Measurements from ENCODE around the gene CMKLR1. TPM values are rescaled to one million over a fixed set of nuclear protein-coding genes. Genes with fewer than 3 reads are reported as not detected.

CMKLR1 gene
- total RNA-seq = not detected in 2 replicates
- long read RNA-seq = 0 reads

DNA sequence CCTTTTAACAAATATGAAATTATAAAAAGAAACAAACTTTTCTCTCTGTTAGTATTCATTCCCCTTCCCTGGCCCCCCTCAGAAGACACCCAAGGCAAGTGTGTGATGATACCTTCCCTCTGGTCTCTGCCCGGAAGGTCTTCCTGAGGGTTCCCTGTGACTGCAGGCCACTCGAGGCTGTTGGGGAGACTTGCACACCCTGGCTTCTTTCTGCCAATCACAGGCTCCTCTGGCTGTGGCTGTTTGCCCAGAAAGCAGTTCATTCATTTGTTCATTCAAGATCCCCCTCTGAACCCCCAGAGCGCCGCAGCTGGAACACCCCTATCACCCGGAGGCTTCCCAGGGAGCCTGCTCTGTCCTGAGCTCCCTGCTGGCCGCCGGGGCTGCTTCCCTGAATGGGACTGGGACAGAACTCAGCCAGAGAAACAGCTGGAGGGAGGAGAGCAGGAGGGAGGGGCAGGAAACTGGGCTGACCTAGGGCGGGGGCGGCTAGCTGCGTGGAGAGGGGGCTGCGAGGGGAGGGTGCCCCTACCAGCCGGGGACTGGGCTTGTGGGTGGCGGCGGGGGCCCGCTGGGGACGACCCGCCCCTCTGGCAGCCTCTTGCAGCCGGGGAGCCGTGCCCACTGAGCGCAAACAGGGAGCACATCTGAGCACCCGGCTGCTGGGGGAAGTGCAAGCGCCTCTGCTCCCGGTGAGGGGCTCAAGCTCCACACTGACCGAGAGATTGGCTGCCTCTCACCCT is at the start of gene CMKLR1:
CMKLR1 (minus strand) TSS at position 397 of the 743 bp plus-strand sequence. CDS start 45,720 bp downstream, outside the sequence.
- no peak for DNase-seq (ENCODE audit: low spot score, unreplicated experiment)

DNA sequence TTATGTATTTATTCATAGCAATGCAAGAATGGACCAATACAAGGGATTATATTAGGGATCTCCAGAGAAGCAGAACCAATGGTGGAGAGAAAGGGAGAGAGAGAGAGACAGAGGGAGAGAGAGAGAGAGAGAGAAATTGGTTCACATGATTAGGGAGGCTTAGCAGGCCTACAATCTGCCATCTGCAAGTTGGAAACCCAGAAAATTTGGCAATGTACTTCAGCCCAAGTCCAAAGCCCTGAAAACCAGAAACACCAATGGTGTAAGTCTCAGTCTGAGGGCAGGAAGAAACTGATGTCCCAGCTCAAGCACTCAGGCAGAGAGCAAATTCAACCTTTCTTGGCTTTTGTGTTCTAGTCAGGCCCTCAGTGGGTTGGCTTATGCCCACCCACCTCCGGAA is 48.7 kb upstream of the CMKLR1 start:
- no peaks in the 10 kb centered on the region for H3K36me3 Mint-ChIP-seq (ENCODE audit: insufficient read depth)
- H3K27ac Mint-ChIP-seq = no peak overlapping the region
- no peak for DNase-seq (ENCODE audit: low spot score, unreplicated experiment)
- peaks cover 9% of the 10 kb centered on the region for H3K27me3 Mint-ChIP-seq
- peaks cover 4% of the 10 kb centered on the region for H3K9me3 Mint-ChIP-seq (ENCODE audit: low read depth)
- H3K4me3 Mint-ChIP-seq (ENCODE audit: low read depth) = no peak overlapping the region
- no peaks in the 10 kb centered on the region for H3K4me1 Mint-ChIP-seq (ENCODE audit: low read depth)
- TF ChIP-seq CTCF (IDR thresholded peaks at IDR 0.05; ENCODE audit: unreplicated experiment) = no peak

More for the DNA sequence above, at the start of gene CMKLR1:
- Mint-ChIP-seq H3K36me3 (ENCODE audit: insufficient read depth) (no peaks in the 10 kb centered on the region), H3K27ac (no peak within 1 kb of the TSS), H3K27me3 (peaks cover 36% of the 10 kb centered on the region), H3K4me1 (ENCODE audit: low read depth) (no peaks in the 10 kb centered on the region), H3K4me3 (ENCODE audit: low read depth) (no peak within 1 kb of the TSS), H3K9me3 (ENCODE audit: low read depth) (no peaks in the 10 kb centered on the region)
- no peak for TF ChIP-seq CTCF (IDR thresholded peaks at IDR 0.05; ENCODE audit: unreplicated experiment)

DNA sequence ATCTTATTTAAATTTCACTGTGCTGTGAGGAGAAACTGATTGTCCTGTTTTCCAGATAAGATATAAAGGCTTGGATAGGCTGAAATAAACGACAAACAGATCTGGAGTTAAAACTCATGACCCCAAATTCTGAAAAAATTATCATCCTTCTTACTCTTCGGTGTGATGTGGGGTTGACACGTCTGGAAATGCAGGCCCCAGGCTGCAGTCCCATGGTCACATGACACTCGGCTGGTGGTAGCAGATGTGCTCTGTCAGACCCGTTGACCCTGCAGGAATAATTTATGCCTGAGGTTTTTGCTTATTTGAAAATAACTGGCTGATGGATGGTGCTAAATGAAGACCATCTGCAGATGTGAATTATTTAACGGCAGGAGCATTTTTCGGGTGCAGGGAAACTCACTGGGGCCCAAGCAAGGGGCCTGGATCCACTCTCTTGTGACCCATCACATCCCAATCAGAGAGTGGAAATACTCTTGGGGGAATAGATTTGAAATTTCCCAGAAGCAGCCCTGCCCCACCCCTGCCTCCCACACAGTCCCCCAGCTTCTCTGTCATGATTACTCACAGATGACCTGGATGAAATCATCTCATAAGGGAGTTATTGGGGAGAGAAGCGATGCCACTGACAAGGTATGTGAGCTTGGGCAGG is 47.7 kb upstream of the CMKLR1 start:
- no peak for DNase-seq (ENCODE audit: low spot score, unreplicated experiment)
- Mint-ChIP-seq H3K9me3 (ENCODE audit: low read depth) (peaks cover 4% of the 10 kb centered on the region), H3K27me3 (peaks cover 5% of the 10 kb centered on the region), H3K4me1 (ENCODE audit: low read depth) (no peaks in the 10 kb centered on the region), H3K36me3 (ENCODE audit: insufficient read depth) (no peaks in the 10 kb centered on the region), H3K4me3 (ENCODE audit: low read depth) (no peak overlapping the region), H3K27ac (no peak overlapping the region)
- no peak for TF ChIP-seq CTCF (IDR thresholded peaks at IDR 0.05; ENCODE audit: unreplicated experiment)

- Mint-ChIP-seq H3K27me3 (no peaks in the 10 kb centered on the region), H3K4me1 (ENCODE audit: low read depth) (no peaks in the 10 kb centered on the region), H3K27ac (no peak overlapping the region), H3K36me3 (ENCODE audit: insufficient read depth) (no peaks in the 10 kb centered on the region), H3K9me3 (ENCODE audit: low read depth) (peaks cover 9% of the 10 kb centered on the region), H3K4me3 (ENCODE audit: low read depth) (no peak overlapping the region)
- no peak for TF ChIP-seq CTCF (IDR thresholded peaks at IDR 0.05; ENCODE audit: unreplicated experiment)
- no peak for DNase-seq (ENCODE audit: low spot score, unreplicated experiment)
These were observed 43.3 kb upstream of the CMKLR1 start for GRCh38 chr12:108382437-108382801.

DNA sequence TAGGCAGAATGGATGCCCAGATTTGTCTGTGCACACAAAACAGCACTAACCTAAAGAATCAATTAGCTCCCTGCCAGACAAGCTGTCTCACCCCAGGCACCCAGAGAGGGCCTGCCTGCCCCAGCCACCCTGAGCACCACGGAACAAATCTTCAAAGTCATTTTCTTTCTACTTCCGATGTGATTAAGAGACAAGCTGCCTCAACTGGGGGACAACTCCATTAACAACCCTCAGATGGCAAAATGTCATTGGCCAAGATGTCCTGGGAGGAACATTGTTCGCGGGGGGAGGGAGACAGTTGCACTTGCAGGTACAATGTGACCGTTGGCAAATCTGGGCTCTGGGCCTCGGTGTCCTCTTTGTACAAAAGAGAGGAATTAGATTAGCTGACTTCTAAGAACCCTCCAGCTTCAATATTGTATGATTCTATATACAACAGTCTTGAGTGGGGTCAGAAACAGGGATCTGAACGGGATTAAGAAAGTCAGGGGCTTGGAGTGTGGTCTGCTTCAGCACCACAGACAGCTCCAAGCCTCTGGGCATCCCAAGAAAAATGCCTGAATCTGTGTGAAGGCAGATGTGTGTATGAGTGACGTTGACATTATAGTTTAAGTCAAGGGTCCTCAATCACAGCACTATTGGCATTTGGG is 42.8 kb upstream of the CMKLR1 start:
- peak; percentile 55 for DNase-seq (ENCODE audit: low spot score, unreplicated experiment)
- no peak for TF ChIP-seq CTCF (IDR thresholded peaks at IDR 0.05; ENCODE audit: unreplicated experiment)
- Mint-ChIP-seq H3K27ac (no peak overlapping the region), H3K4me1 (ENCODE audit: low read depth) (no peaks in the 10 kb centered on the region), H3K27me3 (no peaks in the 10 kb centered on the region), H3K9me3 (ENCODE audit: low read depth) (peaks cover 14% of the 10 kb centered on the region), H3K36me3 (ENCODE audit: insufficient read depth) (no peaks in the 10 kb centered on the region), H3K4me3 (ENCODE audit: low read depth) (no peak overlapping the region)

All from progenitor cell of endocrine pancreas (in vitro differentiated cells).